AG04449 (cell line): ENCODE data around the gene PYCARD.

Experiments used
- CTCF ChIA-PET: fragments of 350-600 bp; formaldehyde crosslinking; extraction: SDS; loops from one replicate; lab custom pipeline; 2021; ENCODE audit warnings: antibody characterized with exemption; lab: Yijun Ruan, JAX
- POLR2A ChIA-PET: fragments of 400-600, 350-600 bp; formaldehyde crosslinking; extraction: SDS; loops from one replicate; lab custom pipeline; 2020; ENCODE audit warnings: antibody characterized with exemption, inconsistent platforms; lab: Yijun Ruan, JAX
- DNase-seq: peaks from one replicate; pipeline ENCODE4 v3.0.0-alpha.2; 2010; ENCODE audit warnings: low read depth, low spot score
- H3K4me3 ChIP-seq: 2 replicates; pipeline ENCODE4 v1.5.1; 2011; ENCODE audit warnings: low read depth, mild to moderate bottlenecking, control low read depth, low read length
- CTCF ChIP-seq: IDR thresholded peaks from one replicate; pipeline ENCODE4 v1.5.1; 2011; ENCODE audit warnings: mild to moderate bottlenecking, moderate library complexity, low read length, control low read depth, inconsistent platforms; ENCODE audit not compliant: insufficient read depth; ENCODE audit errors: missing control alignments

The PYCARD gene

GRCh38 chr16:31183432-31184428 lies 18.8 kb downstream of the PYCARD start:
- no peak for DNase-seq
- H3K4me3 ChIP-seq = 0 out of 2 replicates have a peak overlapping the region, but pooled peaks have one; percentile 6
- ChIA-PET CTCF (interaction anchor here (0.9 to 2.6 kb wide), 2 partner anchors 41 to 259 kb away, joined by 4 to 9 read pairs; partner anchors contain the start of gene ZNF843), POLR2A (interaction anchor here (0.6 to 2.3 kb wide), 4 partner anchors 9 to 270 kb away, joined by 3 to 7 read pairs (median 4); partner anchors contain the start of genes PYCARD and STX4)
- TF ChIP-seq CTCF = no peak

DNA sequence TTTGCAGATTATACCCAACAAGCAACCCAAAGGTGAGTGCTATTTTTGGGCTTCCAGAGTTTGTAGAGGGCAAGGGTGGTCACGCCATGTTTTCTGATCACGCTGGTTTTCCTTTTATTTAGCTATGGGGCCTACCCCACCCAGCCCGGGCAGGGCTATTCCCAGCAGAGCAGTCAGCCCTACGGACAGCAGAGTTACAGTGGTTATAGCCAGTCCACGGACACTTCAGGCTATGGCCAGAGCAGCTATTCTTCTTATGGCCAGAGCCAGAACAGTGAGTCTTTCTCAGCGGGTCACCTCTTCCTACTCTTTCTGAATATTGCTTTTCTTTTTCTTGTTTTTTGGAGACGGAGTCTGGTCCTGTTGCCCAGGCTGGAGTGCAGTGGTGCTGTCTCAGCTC lies 20.2 kb downstream of the PYCARD start:
- POLR2A ChIA-PET = interaction anchor here (0.6 to 2.3 kb wide), 4 partner anchors 20 to 255 kb away, joined by 3 to 7 read pairs (median 3); partner anchors contain the start of gene PYCARD
- H3K4me3 ChIP-seq = peak overlapping the region; percentile 95
- CTCF ChIA-PET = interaction anchor here (0.9 to 2.6 kb wide), 3 partner anchors 40 to 261 kb away, joined by 4 to 9 read pairs (median 5); no protein-coding TSS in a partner anchor
- no peak for TF ChIP-seq CTCF
- no peak for DNase-seq

GRCh38 chr16:31181102-31181830 lies 21.3 kb downstream of the PYCARD start:
- peak overlapping the region; percentile 95 for H3K4me3 ChIP-seq
- no peak for DNase-seq
- POLR2A ChIA-PET = interaction anchor here (0.5 to 2.6 kb wide), 25 partner anchors 8 to 532 kb away, joined by 3 to 31 read pairs (median 6); partner anchors contain the start of genes ARMC5, HSD3B7, KAT8 and PYCARD
- CTCF ChIA-PET = interaction anchor here (1.3 to 2.6 kb wide), 2 partner anchors 39 kb away, joined by 3 to 9 read pairs; no protein-coding TSS in a partner anchor
- no peak for TF ChIP-seq CTCF

DNA sequence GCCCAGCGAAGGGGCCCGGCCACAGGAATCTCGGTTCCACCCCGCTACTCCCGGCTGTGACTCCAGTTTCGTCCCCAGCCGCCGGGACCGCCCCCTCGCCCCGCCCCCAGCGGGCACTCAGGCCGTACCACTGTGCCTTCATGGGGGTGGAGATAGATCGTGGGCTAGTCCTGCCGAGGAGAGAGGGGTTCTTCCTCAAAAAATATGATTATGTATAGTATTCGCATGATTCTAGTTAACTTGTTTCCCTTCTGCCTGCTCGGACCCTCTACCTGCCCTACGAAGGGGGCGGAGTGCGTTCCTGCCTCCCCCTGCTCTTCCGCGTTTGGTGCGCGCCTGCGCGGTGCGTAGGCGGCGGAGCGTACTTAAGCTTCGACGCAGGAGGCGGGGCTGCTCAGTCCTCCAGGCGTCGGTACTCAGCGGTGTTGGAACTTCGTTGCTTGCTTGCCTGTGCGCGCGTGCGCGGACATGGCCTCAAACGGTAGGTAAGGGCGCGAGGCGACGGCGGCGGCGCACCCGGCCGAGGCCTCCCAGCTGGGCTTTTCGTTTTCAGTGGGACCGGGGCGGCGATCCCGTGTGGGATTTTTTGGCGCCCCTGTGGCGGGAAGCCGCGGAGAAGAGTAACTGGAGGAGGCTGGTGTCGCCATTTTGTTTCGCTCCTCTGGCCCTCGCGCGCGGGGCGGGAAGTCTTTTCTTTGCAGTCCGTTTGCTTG lies 22.7 kb downstream of the PYCARD start, which contains the start of gene FUS:
Gene FUS, plus strand, starts transcription at position 393 of the 713 bp plus-strand sequence. Its CDS starts 76 bp downstream, at position 469.
- H3K4me3 ChIP-seq = peak within 1 kb of the TSS; percentile 95
- DNase-seq = peak; percentile 47
- no peak for TF ChIP-seq CTCF
- CTCF ChIA-PET = interaction anchor here (0.8 to 8.9 kb wide), 4 partner anchors 21 to 226 kb away, joined by 3 to 35 read pairs (median 4); no protein-coding TSS in a partner anchor
- POLR2A ChIA-PET = interaction anchor here (0.6 to 2.6 kb wide), 45 partner anchors 9 to 694 kb away, joined by 3 to 31 read pairs (median 5); partner anchors contain the start of genes ARMC5, BCL7C, HSD3B7 and KAT8

DNA sequence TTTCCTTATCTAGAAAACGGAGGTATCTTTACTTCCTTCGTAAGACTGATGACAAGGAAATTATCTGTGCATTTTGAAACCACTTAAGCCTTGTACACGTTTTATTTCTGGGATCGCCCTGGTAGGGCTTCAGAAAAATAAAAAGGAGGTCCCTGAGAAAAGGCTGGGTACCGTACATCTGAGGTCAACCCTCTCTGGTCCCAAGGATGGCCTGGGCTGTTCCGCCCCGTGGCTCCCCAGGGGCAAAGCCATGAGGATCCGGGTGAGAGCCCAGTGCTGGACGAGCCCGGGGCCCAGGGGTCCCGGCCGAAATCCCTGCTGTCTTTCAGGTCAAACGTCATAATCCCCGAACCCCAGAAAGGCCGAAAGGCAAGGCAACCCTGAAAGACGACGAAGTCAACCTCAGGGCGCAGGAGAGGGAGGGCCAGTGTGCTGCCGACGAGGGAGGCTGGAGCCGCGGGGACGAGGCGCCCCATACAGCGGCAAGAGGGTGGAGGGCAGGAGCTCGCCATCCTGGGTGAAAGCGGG lies 23.3 kb downstream of the PYCARD start:
- ChIA-PET POLR2A (interaction anchor here (0.6 to 2.6 kb wide), 36 partner anchors 8 to 694 kb away, joined by 3 to 31 read pairs (median 6); partner anchors contain the start of genes ARMC5, HSD3B7, KAT8 and PYCARD), CTCF (interaction anchor here (0.8 to 8.9 kb wide), 3 partner anchors 20 to 225 kb away, joined by 3 to 35 read pairs (median 5); no protein-coding TSS in a partner anchor)
- H3K4me3 ChIP-seq = peak overlapping the region; percentile 95
- no peak for DNase-seq
- no peak for TF ChIP-seq CTCF
